ENCODE results near the gene PGLYRP3. TPM values are rescaled to one million over a fixed set of nuclear protein-coding genes. Genes with fewer than 3 reads are reported as not detected.

The PGLYRP3 gene
- total RNA-seq, 2 donors from 2014 or later, result not detected

GRCh38 chr1:153253693-153254092, 59.1 kb downstream of the PGLYRP3 start:
- intact Hi-C loops (cut with DNase I), result no loop called here
- Histone ChIP-seq H3K36me3 (replicated peaks in 1 of 2; ENCODE audit: insufficient read depth in 1 of 2, low read depth in 2 of 2) (no peaks in the 10 kb centered on the region), H3K9me3 (no peaks in the 10 kb centered on the region), H3K27me3 (no peaks in the 10 kb centered on the region), H3K4me3 (no peak overlapping the region), H3K27ac (no peak overlapping the region), H3K4me1 (no peaks in the 10 kb centered on the region)
- 21 to 35% methylated on average over 1 of the region's 1 CpG for WGBS, 2 donors
- ATAC-seq (no peak), DNase-seq (no peak)
- TF ChIP-seq POLR2A (IDR thresholded peaks at IDR 0.05) (no peak), CTCF (IDR thresholded peaks at IDR 0.05) (no peak)

- no peaks in the 10 kb centered on the region for H3K4me1 ChIP-seq
- no peaks in the 10 kb centered on the region for H3K36me3 ChIP-seq (replicated peaks in 1 of 2; ENCODE audit: insufficient read depth in 1 of 2, low read depth in 2 of 2)
- TF ChIP-seq POLR2A (IDR thresholded peaks at IDR 0.05) (no peak), CTCF (IDR thresholded peaks at IDR 0.05) (no peak)
- no peaks in the 10 kb centered on the region for H3K27me3 ChIP-seq
- WGBS, 2 donors, result 25 to 89% methylated on average over 2 of the region's 2 CpGs
- intact Hi-C loops (cut with DNase I), result no loop called here
- no peak for DNase-seq
- no peak overlapping the region for H3K27ac ChIP-seq
- ATAC-seq, result no peak
- H3K4me3 ChIP-seq, result no peak overlapping the region
- H3K9me3 ChIP-seq, result no peaks in the 10 kb centered on the region
Observed at GRCh38 chr1:153253076-153253475, 59.7 kb downstream of the PGLYRP3 start.

- intact Hi-C loops (cut with DNase I), result no loop called here
- WGBS, 2 donors, result 66 to 76% methylated on average over 4 of the region's 4 CpGs
- TF ChIP-seq POLR2A (IDR thresholded peaks at IDR 0.05) (no peak), CTCF (IDR thresholded peaks at IDR 0.05) (no peak)
- Histone ChIP-seq H3K4me1 (no peaks in the 10 kb centered on the region), H3K36me3 (replicated peaks in 1 of 2; ENCODE audit: insufficient read depth in 1 of 2, low read depth in 2 of 2) (no peaks in the 10 kb centered on the region), H3K4me3 (no peak overlapping the region), H3K27me3 (no peaks in the 10 kb centered on the region), H3K9me3 (no peaks in the 10 kb centered on the region), H3K27ac (no peak overlapping the region)
- DNase-seq (no peak), ATAC-seq (no peak)
Observed at GRCh38 chr1:153251988-153252387, 60.8 kb downstream of the PGLYRP3 start.

- ATAC-seq, result no peak
- no peaks in the 10 kb centered on the region for H3K27me3 ChIP-seq
- no peaks in the 10 kb centered on the region for H3K4me1 ChIP-seq
- 73 to 78% methylated on average over 3 of the region's 3 CpGs for WGBS, 2 donors
- no peak overlapping the region for H3K27ac ChIP-seq
- DNase-seq, result no peak
- no peak overlapping the region for H3K4me3 ChIP-seq
- H3K9me3 ChIP-seq, result no peaks in the 10 kb centered on the region
- TF ChIP-seq CTCF (IDR thresholded peaks at IDR 0.05) (no peak), POLR2A (IDR thresholded peaks at IDR 0.05) (no peak)
- H3K36me3 ChIP-seq (replicated peaks in 1 of 2; ENCODE audit: insufficient read depth in 1 of 2, low read depth in 2 of 2), result no peaks in the 10 kb centered on the region
- intact Hi-C loops (cut with DNase I), result no loop called here
Observed at GRCh38 chr1:153251562-153251961, 61.2 kb downstream of the PGLYRP3 start.

- Histone ChIP-seq H3K4me1 (no peaks in the 10 kb centered on the region), H3K27me3 (no peaks in the 10 kb centered on the region), H3K27ac (no peak overlapping the region), H3K9me3 (no peaks in the 10 kb centered on the region), H3K4me3 (no peak overlapping the region), H3K36me3 (replicated peaks in 1 of 2; ENCODE audit: insufficient read depth in 1 of 2, low read depth in 2 of 2) (no peaks in the 10 kb centered on the region)
- 69 to 71% methylated on average over 2 of the region's 2 CpGs for WGBS, 2 donors
- DNase-seq (no peak), ATAC-seq (no peak)
- no peak for TF ChIP-seq CTCF (IDR thresholded peaks at IDR 0.05)
- no peak for TF ChIP-seq POLR2A (IDR thresholded peaks at IDR 0.05)
- intact Hi-C loops (cut with DNase I), result no loop called here
Observed at GRCh38 chr1:153251087-153251486, 61.7 kb downstream of the PGLYRP3 start.

Data from body of pancreas (tissue), 4 donors.